Breast epithelium (tissue), 4 donors: Measurements from ENCODE around the gene AGER. TPM values are rescaled to one million over a fixed set of nuclear protein-coding genes. Genes with fewer than 3 reads are reported as not detected.

Experiments used
- DNase-seq, 2 donors: peaks; one replicate each; pipeline ENCODE4 v3.0.0-alpha.2; 2019; ENCODE audit warnings: low spot score in 2 of 2
- H3K27ac ChIP-seq, 2 donors: fragments of 200-600 bp; sonication (generic) in 1 of 2; one replicate each; pipeline ENCODE4 v1.5.1; 2016 to 2019; ENCODE audit warnings: mild to moderate bottlenecking in 1 of 2
- H3K27me3 ChIP-seq, 2 donors: fragments of 200-600 bp; sonication (generic) in 1 of 2; one replicate each; pipeline versions ENCODE4 v1.5.1 to v1.6.0; 2017 to 2019; ENCODE audit warnings: control low read depth in 1 of 2, mild to moderate bottlenecking in 1 of 2
- H3K36me3 ChIP-seq: fragments of 200-600 bp; one replicate; pipeline ENCODE4 v1.5.1; 2019
- H3K4me1 ChIP-seq, 2 donors: fragments of 200-600 bp; sonication (generic); one replicate each; pipeline ENCODE4 v1.5.1; 2016 to 2019; ENCODE audit warnings: control low read depth in 1 of 2
- H3K4me3 ChIP-seq, 3 donors: fragments of 200-600 bp; sonication (generic); 1 replicate in 2 of 3; 2 replicates in 1 of 3; pipeline ENCODE4 v1.5.1; 2016 to 2019; ENCODE audit warnings: mild to moderate bottlenecking in 3 of 3, moderate library complexity in 2 of 3
- H3K9me3 ChIP-seq, 2 donors: fragments of 200-600 bp; sonication (generic) in 1 of 2; one replicate each; pipeline ENCODE4 v1.5.1; 2016 to 2019; ENCODE audit warnings: control low read depth in 1 of 2
- POLR2A ChIP-seq: fragments of 450-650 bp; IDR thresholded peaks from one replicate; pipeline ENCODE4 v1.6.1; 2016; ENCODE audit warnings: antibody characterized with exemption, mild to moderate bottlenecking, moderate library complexity
- POLR2AphosphoS5 ChIP-seq, 3 donors: sonication (generic); formaldehyde crosslinking; IDR thresholded peaks; one replicate each; pipeline ENCODE4 v1.6.1; 2017; ENCODE audit warnings: antibody characterized with exemption in 3 of 3
- intact Hi-C: fragments of 100-400 bp; cut with DNase I; formaldehyde crosslinking; loops from one replicate; pipeline ENCODE4 v1.15.1; 2023; ENCODE audit warnings: low total_unique reads
- total RNA-seq, 3 donors: library from RNA; depleted of rRNA; stranded (reverse); fragments of >200 nt; gene quantifications; one replicate each; pipeline ENCODE4 v1.1.0, GENCODE V29; 2016
- TF ChIP-seq, protein P1 (sequence below), 3 donors: fragments of 450-650 bp; IDR thresholded peaks; one replicate each; pipeline ENCODE4 v1.5.1; 2016 to 2017; ENCODE audit warnings: antibody characterized with exemption in 3 of 3, mild to moderate bottlenecking in 3 of 3, moderate library complexity in 3 of 3

The AGER gene
- total RNA-seq, 3 donors from 2014 or later = 1.3 to 2.6 (median 1.8) TPM

DNA sequence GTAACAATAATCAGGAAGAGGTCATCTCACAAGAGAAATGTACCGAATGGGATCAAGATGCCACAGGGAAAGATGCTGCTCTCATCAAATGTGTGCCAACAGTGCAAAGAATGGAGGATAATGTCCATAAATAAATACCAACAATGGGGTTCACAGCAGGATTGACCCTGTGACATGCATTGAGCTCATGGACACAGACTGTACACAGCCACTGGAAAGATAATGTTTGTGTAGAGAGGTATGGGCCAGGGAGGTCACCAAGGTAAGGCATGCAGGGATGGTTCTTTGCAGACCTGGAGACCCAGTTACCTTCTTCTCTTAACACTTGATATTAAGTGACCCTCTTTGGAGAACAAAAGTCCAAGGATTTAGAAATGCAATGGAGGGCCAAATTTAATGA is 9.6 kb downstream of the AGER start:
- H3K27ac ChIP-seq = no peak overlapping the region
- no peak overlapping the region for H3K4me3 ChIP-seq

DNA sequence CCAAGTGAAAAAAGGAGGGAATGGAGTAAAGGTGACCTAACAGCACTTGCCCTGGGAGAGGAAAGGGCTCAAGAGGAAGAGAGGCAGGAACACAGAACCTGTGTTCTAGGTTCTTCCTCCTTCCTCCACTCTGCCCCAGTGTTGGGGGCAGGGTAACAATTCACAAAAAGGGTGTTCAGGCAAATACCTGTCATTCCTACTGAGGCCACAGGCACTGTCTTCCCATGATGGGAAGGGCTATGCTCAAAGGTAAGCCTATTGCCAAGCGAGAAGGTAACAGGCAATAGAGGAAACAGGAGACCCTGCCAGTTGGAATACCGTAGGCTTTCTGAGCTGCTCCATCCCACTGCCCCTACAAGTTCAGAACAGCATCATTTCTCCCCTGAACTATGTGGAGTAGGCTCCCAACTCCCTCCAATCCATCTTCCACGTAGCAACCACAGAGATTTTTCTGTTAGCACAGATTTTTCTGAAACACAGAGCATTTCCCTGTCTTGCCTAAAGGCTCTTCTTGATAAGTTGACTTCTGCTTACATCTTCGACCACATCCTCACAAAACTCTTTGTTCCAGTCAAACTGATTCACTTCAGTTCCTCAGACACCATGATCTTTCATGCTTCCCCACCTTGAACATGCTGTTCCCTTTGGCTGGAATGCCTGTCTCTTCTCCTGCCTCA is 10.9 kb downstream of the AGER start:
- intact Hi-C loops = no loop called here
- peak overlapping the region; percentile 46 to 53 for H3K27ac ChIP-seq
- peaks cover 0 to 24% of the 10 kb centered on the region in 2 donors for H3K4me1 ChIP-seq

More for the DNA sequence above, 9.6 kb downstream of the AGER start:
- no peaks in the 10 kb centered on the region for H3K27me3 ChIP-seq
- no peaks in the 10 kb centered on the region for H3K9me3 ChIP-seq
- intact Hi-C loops = no loop called here
- H3K4me1 ChIP-seq = peaks cover 0 to 30% of the 10 kb centered on the region in 2 donors
- TF ChIP-seq POLR2A (no peak), POLR2AphosphoS5 (IDR thresholded peaks at IDR 0.05) (no peak)
- TF ChIP-seq, protein P1, sequence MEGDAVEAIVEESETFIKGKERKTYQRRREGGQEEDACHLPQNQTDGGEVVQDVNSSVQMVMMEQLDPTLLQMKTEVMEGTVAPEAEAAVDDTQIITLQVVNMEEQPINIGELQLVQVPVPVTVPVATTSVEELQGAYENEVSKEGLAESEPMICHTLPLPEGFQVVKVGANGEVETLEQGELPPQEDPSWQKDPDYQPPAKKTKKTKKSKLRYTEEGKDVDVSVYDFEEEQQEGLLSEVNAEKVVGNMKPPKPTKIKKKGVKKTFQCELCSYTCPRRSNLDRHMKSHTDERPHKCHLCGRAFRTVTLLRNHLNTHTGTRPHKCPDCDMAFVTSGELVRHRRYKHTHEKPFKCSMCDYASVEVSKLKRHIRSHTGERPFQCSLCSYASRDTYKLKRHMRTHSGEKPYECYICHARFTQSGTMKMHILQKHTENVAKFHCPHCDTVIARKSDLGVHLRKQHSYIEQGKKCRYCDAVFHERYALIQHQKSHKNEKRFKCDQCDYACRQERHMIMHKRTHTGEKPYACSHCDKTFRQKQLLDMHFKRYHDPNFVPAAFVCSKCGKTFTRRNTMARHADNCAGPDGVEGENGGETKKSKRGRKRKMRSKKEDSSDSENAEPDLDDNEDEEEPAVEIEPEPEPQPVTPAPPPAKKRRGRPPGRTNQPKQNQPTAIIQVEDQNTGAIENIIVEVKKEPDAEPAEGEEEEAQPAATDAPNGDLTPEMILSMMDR (IDR thresholded peaks at IDR 0.05) = no peak
- H3K36me3 ChIP-seq = no peaks in the 10 kb centered on the region
- DNase-seq = no peak

DNA sequence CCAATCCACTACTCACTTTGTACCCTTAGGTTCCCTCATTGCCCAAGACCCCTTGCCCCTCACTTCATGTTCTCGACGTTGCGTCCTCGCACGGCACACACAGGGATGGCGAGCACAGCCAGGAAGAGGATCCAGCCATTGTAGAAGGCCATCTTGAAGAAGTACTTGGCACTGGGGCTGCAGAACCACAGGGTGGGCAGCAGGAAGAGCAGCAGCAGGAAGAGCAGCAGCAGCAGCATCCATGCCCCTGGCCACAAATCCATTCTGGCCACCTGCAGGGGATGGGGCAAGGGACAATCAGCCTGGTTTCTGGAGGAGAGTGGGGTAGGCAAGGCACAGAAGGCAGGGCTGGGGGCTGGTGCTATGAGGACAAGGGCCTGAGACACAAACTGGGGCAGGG is 12.8 kb downstream of the AGER start:
- TF ChIP-seq, protein P1 (IDR thresholded peaks at IDR 0.05) = no peak
- TF ChIP-seq POLR2AphosphoS5 (IDR thresholded peaks at IDR 0.05) = no peak
- no peak for TF ChIP-seq POLR2A
- no peak for DNase-seq
- no peaks in the 10 kb centered on the region for H3K36me3 ChIP-seq
- intact Hi-C loops = no loop called here
- H3K27me3 ChIP-seq = no peaks in the 10 kb centered on the region
- no peaks in the 10 kb centered on the region for H3K9me3 ChIP-seq
- H3K4me1 ChIP-seq = peaks cover 0 to 16% of the 10 kb centered on the region in 2 donors
- H3K27ac ChIP-seq = no peak overlapping the region
- no peak overlapping the region for H3K4me3 ChIP-seq

More for the DNA sequence above, 10.9 kb downstream of the AGER start:
- no peak for DNase-seq
- TF ChIP-seq POLR2AphosphoS5 (IDR thresholded peaks at IDR 0.05) = no peak
- TF ChIP-seq POLR2A = no peak
- TF ChIP-seq, protein P1 (IDR thresholded peaks at IDR 0.05) = no peak
- H3K36me3 ChIP-seq = no peaks in the 10 kb centered on the region
- no peaks in the 10 kb centered on the region for H3K9me3 ChIP-seq
- H3K27me3 ChIP-seq = no peaks in the 10 kb centered on the region
- no peak overlapping the region for H3K4me3 ChIP-seq

DNA sequence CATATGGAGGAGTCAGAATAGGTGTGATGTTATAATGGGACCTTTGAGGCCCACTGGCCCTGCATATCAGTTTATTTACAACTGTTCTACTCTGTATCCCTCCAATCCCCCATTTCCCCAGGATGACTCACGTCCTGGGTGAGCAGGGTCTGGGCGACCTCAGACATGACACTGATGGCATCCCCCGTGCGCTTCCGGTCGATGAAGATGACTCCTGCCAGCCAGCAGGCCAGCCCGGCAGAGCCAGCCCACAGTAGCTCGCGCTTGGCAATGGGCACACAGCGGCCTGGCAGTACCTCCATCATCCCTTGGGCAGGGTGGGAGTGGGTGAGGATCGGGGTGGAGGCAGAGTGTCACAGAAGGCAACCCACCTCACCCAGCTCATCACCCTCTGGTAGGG is 13.8 kb downstream of the AGER start:
- no peak overlapping the region for H3K4me3 ChIP-seq
- H3K9me3 ChIP-seq = no peaks in the 10 kb centered on the region
- TF ChIP-seq, protein P1 (IDR thresholded peaks at IDR 0.05) = no peak
- TF ChIP-seq POLR2AphosphoS5 (IDR thresholded peaks at IDR 0.05) = no peak
- TF ChIP-seq POLR2A = no peak
- intact Hi-C loops = loop anchor here (1.0 kb wide), 1 partner anchor 46 kb away; no protein-coding TSS in a partner anchor
- no peaks in the 10 kb centered on the region for H3K27me3 ChIP-seq
- DNase-seq = no peak
- peaks cover 0 to 15% of the 10 kb centered on the region in 2 donors for H3K4me1 ChIP-seq
- H3K36me3 ChIP-seq = no peaks in the 10 kb centered on the region
- H3K27ac ChIP-seq = no peak overlapping the region

DNA sequence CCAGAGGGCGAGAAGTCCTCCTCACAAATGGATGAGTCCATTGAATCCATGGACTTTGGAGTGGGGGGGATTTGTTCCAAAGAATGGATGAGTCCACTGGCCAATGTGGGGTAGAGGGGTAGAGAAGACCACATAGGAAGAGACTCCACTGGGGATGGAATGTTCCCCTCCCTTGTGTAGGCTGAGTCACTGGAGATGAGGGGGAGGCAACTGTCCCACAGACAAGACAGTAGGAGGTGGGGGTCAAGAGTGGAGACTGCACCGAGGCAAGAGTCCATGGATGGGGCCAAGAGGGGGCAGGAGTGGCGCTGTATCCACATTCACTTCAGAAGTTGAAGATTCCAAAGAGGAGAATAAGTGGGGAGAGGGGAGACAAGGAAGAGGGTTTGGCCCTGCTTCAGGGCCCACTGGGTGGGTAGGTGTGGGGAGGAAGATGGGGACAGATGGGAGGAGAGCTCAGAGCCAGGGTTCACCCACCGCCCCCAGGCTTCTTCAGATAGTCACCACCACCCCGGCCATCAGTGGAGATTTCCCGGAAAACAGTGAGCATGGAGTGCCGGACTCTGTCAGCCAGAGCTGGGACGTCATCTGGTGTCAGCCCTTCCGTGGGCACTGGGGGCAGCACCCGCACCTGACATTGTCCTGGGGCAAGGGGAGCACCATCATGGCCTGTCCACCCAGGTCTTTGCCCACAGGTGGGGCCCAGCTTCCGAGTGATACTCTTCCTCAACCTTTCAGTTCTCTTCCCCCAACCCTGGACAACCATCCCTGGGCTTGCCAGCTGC is 15.1 kb downstream of the AGER start:
- Histone ChIP-seq H3K9me3 (no peaks in the 10 kb centered on the region), H3K27me3 (no peaks in the 10 kb centered on the region), H3K36me3 (no peaks in the 10 kb centered on the region), H3K4me1 (peaks cover 0 to 6% of the 10 kb centered on the region in 2 donors), H3K4me3 (no peak overlapping the region), H3K27ac (peak overlapping the region in 1 of 2 donors; percentile 12)
- intact Hi-C loops = loop anchor here (5.0 kb wide), 1 partner anchor 1398 kb away; no protein-coding TSS in a partner anchor
- no peak for DNase-seq
- TF ChIP-seq POLR2AphosphoS5 (IDR thresholded peaks at IDR 0.05) = no peak
- no peak for TF ChIP-seq POLR2A
